Tibial nerve (tissue), 3 donors: ENCODE data around the gene SAA1.

Experiments used
- POLR2A ChIP-seq, 2 donors: fragments of 450-650 bp; IDR thresholded peaks; one replicate each; pipeline ENCODE4 v1.6.1; 2017; ENCODE audit warnings: antibody characterized with exemption in 2 of 2, mild to moderate bottlenecking in 2 of 2, moderate library complexity in 2 of 2
- TF ChIP-seq, protein P1 (sequence below), 5 experiments: fragments of 200-600 bp in 3 of 5; fragments of 450-650 bp in 2 of 5; sonication (generic) in 3 of 5; IDR thresholded peaks; one replicate each; pipeline ENCODE4 v1.5.1; 2016 to 2019; ENCODE audit warnings: antibody characterized with exemption in 5 of 5, mild to moderate bottlenecking in 3 of 5, moderate library complexity in 2 of 5

- TF ChIP-seq POLR2A (IDR thresholded peaks at IDR 0.05) = no peak
- TF ChIP-seq, protein P1, sequence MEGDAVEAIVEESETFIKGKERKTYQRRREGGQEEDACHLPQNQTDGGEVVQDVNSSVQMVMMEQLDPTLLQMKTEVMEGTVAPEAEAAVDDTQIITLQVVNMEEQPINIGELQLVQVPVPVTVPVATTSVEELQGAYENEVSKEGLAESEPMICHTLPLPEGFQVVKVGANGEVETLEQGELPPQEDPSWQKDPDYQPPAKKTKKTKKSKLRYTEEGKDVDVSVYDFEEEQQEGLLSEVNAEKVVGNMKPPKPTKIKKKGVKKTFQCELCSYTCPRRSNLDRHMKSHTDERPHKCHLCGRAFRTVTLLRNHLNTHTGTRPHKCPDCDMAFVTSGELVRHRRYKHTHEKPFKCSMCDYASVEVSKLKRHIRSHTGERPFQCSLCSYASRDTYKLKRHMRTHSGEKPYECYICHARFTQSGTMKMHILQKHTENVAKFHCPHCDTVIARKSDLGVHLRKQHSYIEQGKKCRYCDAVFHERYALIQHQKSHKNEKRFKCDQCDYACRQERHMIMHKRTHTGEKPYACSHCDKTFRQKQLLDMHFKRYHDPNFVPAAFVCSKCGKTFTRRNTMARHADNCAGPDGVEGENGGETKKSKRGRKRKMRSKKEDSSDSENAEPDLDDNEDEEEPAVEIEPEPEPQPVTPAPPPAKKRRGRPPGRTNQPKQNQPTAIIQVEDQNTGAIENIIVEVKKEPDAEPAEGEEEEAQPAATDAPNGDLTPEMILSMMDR (IDR thresholded peaks at IDR 0.05) = no peak
Measured at GRCh38 chr11:18239655-18240054, 26.4 kb upstream of the SAA1 start.
